C4-2B (cell line): ENCODE measurements around the gene DDX6.
"Not testable (repeated sequence)": the region's sequence is repeated elsewhere in the genome, so short reads cannot be mapped to it uniquely, and the experiment has no call there.

Experiments used
- H3K27ac ChIP-seq: fragments of 450-650 bp; 2 replicates; pipeline ENCODE4 v1.5.1; 2017
- CTCF ChIP-seq: fragments of 450-650 bp; conservative IDR thresholded peaks from 2 replicates; pipeline ENCODE4 v1.5.1; 2017; ENCODE audit warnings: mild to moderate bottlenecking
- ZFX ChIP-seq: fragments of 450-650 bp; IDR thresholded peaks from 2 replicates; pipeline ENCODE4 v1.6.1; 2017

Gene DDX6

DNA sequence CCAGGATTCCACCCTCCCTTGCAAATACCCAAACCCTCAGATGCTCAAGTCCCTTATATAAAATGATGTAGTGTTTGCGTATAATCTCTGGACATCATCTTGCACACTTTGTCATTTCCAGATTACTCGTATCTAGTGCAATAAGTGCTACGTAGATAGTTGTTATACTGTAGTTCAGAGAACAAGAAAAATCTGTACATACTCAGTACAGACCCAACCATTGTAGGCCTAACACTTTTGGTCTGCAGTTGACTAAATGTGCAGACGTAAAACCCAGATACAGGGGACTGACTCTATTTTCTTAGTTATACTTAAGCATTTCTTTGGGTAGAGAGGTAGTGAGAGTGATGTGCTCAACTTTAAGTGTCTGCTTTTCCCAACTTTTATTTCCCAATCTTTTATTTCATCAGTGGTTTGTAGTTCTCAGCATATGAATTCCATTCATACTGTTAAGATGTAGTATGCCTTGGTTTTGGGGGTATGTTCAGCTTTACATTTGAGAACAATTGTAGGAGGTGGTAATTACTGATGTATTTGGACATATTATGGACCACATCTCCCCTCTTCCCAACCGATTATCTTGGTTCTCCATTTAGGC, 43.9 kb downstream of the DDX6 start:
- no peak overlapping the region for H3K27ac ChIP-seq

DNA sequence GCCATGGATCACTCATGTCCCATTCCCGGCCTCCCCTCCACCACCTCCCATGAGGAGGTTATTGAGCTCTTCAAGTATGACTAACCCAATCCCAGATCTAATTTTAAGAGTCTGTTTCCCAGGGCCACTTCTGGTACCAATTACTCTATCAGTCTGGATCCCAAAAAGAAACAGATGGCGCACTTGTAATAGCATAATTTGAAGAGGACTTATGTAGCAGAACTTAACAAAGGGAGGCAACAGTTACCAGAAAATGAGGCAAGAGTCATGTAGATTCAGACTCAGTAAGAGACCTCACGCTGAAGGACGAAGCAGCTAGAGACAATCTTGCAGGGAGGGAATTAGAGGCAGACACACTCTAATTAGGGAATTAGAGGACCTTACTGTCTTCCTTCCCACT, 46.9 kb downstream of the DDX6 start:
- TF ChIP-seq ZFX (no peak), CTCF (no peak)

More for the DNA sequence above, 43.9 kb downstream of the DDX6 start:
- TF ChIP-seq ZFX: no peak
- TF ChIP-seq CTCF: no peak

GRCh38 chr11:118742304-118742703, 48.7 kb downstream of the DDX6 start:
- TF ChIP-seq ZFX (no peak), CTCF (no peak)
- H3K27ac ChIP-seq: no peak overlapping the region

More for the DNA sequence above, 46.9 kb downstream of the DDX6 start:
- no peak overlapping the region for H3K27ac ChIP-seq

DNA sequence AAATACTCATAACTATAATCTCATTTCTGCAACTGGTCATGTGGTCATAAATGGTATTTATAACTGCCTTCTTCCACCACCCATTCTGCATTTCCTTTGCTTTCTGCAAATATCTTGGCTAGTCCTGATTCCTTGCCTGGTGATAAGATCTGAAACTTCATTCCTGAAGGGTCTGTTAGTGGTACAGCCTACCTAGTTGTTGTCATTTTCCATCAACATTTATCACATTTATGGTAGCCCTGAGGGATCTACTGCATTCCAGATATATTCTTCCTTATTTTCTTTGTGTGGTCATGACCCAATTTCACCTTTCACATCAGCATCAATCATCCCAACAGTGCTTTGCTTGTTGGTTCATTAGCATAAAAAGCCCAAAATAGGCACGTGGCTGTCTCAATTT, 50.1 kb downstream of the DDX6 start:
- no peak for TF ChIP-seq ZFX
- no peak for TF ChIP-seq CTCF
- H3K27ac ChIP-seq: no peak overlapping the region

- no peak overlapping the region for H3K27ac ChIP-seq
- TF ChIP-seq ZFX (no peak), CTCF (no peak)
Observed at GRCh38 chr11:118735203-118735602, 55.8 kb downstream of the DDX6 start.

GRCh38 chr11:118734031-118734430, 56.9 kb downstream of the DDX6 start:
- no peak for TF ChIP-seq ZFX
- no peak for TF ChIP-seq CTCF
- H3K27ac ChIP-seq: no peak overlapping the region

GRCh38 chr11:118729753-118730152, 61.2 kb downstream of the DDX6 start:
- H3K27ac ChIP-seq: not testable (repeated sequence)

- not testable (repeated sequence) for H3K27ac ChIP-seq
Observed at GRCh38 chr11:118728112-118728511, 62.9 kb downstream of the DDX6 start.

DNA sequence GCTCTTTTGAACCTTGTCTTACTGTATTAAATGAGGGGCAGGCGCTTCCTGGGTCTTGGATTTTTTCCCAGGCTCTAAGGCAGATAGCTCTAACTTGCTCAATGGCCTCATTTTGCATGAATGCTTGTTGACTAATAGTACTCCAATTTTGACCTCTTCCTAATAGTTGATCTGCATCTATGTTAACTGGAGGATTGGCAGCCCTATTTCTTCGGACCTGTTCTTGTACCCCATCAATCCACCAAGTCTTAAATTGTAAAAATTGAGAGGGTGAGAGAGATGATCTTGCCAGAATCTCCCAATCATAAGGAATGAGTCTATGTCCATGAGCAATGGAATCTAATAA, 63.3 kb downstream of the DDX6 start:
- not testable (repeated sequence) for H3K27ac ChIP-seq

- not testable (repeated sequence) for H3K27ac ChIP-seq
Observed at GRCh38 chr11:118727001-118727720, 63.8 kb downstream of the DDX6 start.

GRCh38 chr11:118721478-118722015, 69.4 kb downstream of the DDX6 start:
- H3K27ac ChIP-seq: not testable (repeated sequence)

GRCh38 chr11:118720740-118721139, 70.2 kb downstream of the DDX6 start:
- not testable (repeated sequence) for H3K27ac ChIP-seq

GRCh38 chr11:118720078-118720477, 70.9 kb downstream of the DDX6 start:
- not testable (repeated sequence) for H3K27ac ChIP-seq
